SIG-M5 treated with dmso at 0.1 percent for 504 hours (cell line): ENCODE measurements around the gene XAF1.
"Not testable (repeated sequence)": the region's sequence is repeated elsewhere in the genome, so short reads cannot be mapped to it uniquely, and the experiment has no call there.

ENCODE experiments used
- DNase-seq: peaks from one replicate; lab custom pipeline; 2025; ENCODE audit not compliant: unreplicated experiment; lab: John Stamatoyannopoulos, UW

The XAF1 gene

GRCh38 chr17:6797718-6798351, 42.0 kb downstream of the XAF1 start:
- no peak for DNase-seq

- DNase-seq, result no peak
These were observed 43.9 kb downstream of the XAF1 start for GRCh38 chr17:6799738-6800137.

- no peak for DNase-seq
These were observed 44.7 kb downstream of the XAF1 start for GRCh38 chr17:6800422-6801027.

GRCh38 chr17:6811510-6811909, 55.7 kb downstream of the XAF1 start:
- DNase-seq, result no peak

- DNase-seq, result no peak
These were observed 56.4 kb downstream of the XAF1 start for GRCh38 chr17:6812295-6812694.

- no peak for DNase-seq
These were observed 59.9 kb downstream of the XAF1 start for GRCh38 chr17:6815775-6816174.

- DNase-seq, result not testable (repeated sequence)
These were observed 60.5 kb downstream of the XAF1 start for GRCh38 chr17:6816368-6816767.

- DNase-seq, result no peak
These were observed 63.1 kb downstream of the XAF1 start for GRCh38 chr17:6818938-6819337.

GRCh38 chr17:6823011-6823442, 67.2 kb downstream of the XAF1 start:
- DNase-seq, result no peak
